Type B pancreatic cell (in vitro differentiated cells): ENCODE results near the gene EVI2A. TPM values are rescaled to one million over a fixed set of nuclear protein-coding genes. Genes with fewer than 3 reads are reported as not detected.
A peak's percentile ranks its signal among the peaks of the same experiment; 100 is the strongest.

Source experiments
- DNase-seq: peaks from one replicate; pipeline ENCODE4 v3.0.0; 2021; ENCODE audit warnings: mixed read lengths; ENCODE audit not compliant: unreplicated experiment; ENCODE audit errors: extremely low spot score
- H3K27ac Mint-ChIP-seq: 2 replicates; pipeline ENCODE4 v1.8.0; 2021; ENCODE audit warnings: mild to moderate bottlenecking, mixed read lengths
- H3K27me3 Mint-ChIP-seq: 2 replicates; pipeline ENCODE4 v1.8.0; 2021; ENCODE audit warnings: mixed read lengths
- H3K36me3 Mint-ChIP-seq: 2 replicates; pipeline ENCODE4 v1.8.0; 2021; ENCODE audit warnings: mixed read lengths
- H3K4me1 Mint-ChIP-seq: one replicate; pipeline ENCODE4 v1.8.0; 2021; ENCODE audit warnings: mixed read lengths; ENCODE audit not compliant: unreplicated experiment
- H3K4me3 Mint-ChIP-seq: 2 replicates; pipeline ENCODE4 v1.8.0; 2021; ENCODE audit warnings: mild to moderate bottlenecking, mixed read lengths
- H3K9me3 Mint-ChIP-seq: 2 replicates; pipeline ENCODE4 v1.8.0; 2021; ENCODE audit warnings: mixed read lengths
- total RNA-seq: library from RNA; stranded (reverse); gene quantifications from 2 replicates; pipeline ENCODE4 v1.2.1, GENCODE V29; 2021; ENCODE audit warnings: low replicate concordance
- TF ChIP-seq, protein P1 (sequence below): fragments of 200-600 bp; sonication (generic); conservative IDR thresholded peaks from 2 replicates; pipeline ENCODE4 v1.5.0; 2021; ENCODE audit warnings: antibody characterized with exemption, mild to moderate bottlenecking

The EVI2A gene
- total RNA-seq, 1 donor from 2014 or later, result not detected

DNA sequence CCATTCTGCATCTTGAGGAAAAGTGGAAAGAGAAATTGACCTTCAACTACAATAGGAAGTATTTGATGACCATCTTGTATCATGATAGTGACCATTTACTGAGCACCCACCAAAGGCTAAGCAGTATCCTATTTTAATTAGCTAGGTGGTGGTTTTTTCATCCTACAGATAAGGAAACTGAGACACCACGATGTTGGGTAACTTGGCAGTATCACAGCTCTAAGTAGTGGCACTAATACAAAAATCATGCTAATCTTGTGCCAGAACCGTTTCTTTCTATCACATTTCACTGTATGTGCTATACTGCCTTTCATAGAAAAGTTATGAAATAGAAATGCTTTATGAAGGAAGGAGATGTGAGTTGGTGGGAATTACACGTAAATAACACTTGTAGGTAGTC is 9.9 kb downstream of the EVI2A start:
- Mint-ChIP-seq H3K27ac (no peak overlapping the region), H3K27me3 (no peaks in the 10 kb centered on the region), H3K9me3 (no peaks in the 10 kb centered on the region), H3K4me3 (no peak overlapping the region), H3K4me1 (peaks cover 7% of the 10 kb centered on the region), H3K36me3 (peaks cover 12% of the 10 kb centered on the region)
- no peak for DNase-seq
- TF ChIP-seq, protein P1, sequence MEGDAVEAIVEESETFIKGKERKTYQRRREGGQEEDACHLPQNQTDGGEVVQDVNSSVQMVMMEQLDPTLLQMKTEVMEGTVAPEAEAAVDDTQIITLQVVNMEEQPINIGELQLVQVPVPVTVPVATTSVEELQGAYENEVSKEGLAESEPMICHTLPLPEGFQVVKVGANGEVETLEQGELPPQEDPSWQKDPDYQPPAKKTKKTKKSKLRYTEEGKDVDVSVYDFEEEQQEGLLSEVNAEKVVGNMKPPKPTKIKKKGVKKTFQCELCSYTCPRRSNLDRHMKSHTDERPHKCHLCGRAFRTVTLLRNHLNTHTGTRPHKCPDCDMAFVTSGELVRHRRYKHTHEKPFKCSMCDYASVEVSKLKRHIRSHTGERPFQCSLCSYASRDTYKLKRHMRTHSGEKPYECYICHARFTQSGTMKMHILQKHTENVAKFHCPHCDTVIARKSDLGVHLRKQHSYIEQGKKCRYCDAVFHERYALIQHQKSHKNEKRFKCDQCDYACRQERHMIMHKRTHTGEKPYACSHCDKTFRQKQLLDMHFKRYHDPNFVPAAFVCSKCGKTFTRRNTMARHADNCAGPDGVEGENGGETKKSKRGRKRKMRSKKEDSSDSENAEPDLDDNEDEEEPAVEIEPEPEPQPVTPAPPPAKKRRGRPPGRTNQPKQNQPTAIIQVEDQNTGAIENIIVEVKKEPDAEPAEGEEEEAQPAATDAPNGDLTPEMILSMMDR, result no peak

DNA sequence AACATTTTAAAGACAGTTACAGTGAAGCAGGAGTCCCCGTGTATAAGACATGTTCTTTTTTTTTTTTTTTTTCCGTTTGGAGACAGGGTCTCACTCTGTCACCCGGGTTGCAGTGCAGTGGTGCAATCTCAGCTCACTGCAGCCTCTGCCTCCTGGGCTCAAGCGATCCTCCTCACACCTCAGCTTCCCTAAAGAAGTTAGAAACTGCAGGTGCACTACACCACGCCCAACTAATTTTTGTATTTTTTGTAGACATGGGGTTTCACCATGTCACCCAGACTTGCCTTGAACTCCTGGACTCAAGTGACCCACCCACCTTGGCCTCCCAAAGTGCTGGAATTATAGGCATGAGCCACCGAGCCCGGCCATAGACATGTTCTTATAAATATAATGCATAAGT is 10.5 kb downstream of the EVI2A start:
- peaks cover 7% of the 10 kb centered on the region for H3K4me1 Mint-ChIP-seq
- H3K27me3 Mint-ChIP-seq, result no peaks in the 10 kb centered on the region
- H3K36me3 Mint-ChIP-seq, result peaks cover 13% of the 10 kb centered on the region
- TF ChIP-seq, protein P1, result no peak
- no peaks in the 10 kb centered on the region for H3K9me3 Mint-ChIP-seq
- no peak overlapping the region for H3K4me3 Mint-ChIP-seq
- H3K27ac Mint-ChIP-seq, result no peak overlapping the region
- no peak for DNase-seq

DNA sequence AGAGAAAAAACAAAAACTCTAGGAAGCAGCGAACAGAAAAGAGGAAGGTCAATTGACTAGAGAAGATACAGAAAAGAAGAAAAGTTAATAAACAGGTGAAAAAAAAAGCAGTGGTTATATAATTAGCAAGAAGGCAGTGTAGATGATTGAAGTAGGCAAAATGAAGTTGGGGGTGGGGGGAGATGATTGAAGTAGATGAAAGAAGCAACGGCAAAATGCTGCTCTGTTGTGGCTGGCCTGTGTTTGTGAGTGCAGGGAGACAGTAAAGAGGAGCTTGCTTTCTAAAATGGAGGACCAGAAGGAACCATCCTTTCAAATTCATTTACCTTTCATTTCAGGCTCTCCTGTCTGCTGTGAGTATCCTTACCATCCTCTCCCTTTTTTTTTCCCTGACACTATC is 11.2 kb downstream of the EVI2A start:
- DNase-seq, result no peak
- no peak overlapping the region for H3K27ac Mint-ChIP-seq
- peaks cover 17% of the 10 kb centered on the region for H3K36me3 Mint-ChIP-seq
- no peak overlapping the region for H3K4me3 Mint-ChIP-seq
- peaks cover 7% of the 10 kb centered on the region for H3K4me1 Mint-ChIP-seq
- TF ChIP-seq, protein P1, result no peak
- no peaks in the 10 kb centered on the region for H3K27me3 Mint-ChIP-seq
- H3K9me3 Mint-ChIP-seq, result no peaks in the 10 kb centered on the region

DNA sequence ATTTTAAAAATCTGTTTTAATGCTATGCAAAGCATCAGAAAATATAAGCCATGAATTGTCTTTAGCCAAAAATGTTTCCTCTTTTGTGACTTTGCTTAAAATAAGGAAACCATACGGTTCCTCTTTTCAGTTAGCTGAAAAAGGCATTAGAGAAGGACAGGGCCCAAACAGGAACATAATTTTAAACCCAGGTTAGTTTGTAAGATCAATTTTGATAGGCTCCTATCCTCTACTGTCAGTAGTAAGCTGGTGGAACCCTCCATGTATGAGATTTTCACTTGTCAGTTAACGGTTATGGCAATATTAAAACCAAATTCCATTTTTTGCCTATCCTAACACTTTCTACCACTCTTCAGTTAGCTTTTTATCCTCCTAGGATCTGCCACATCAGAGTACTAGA is 11.9 kb downstream of the EVI2A start:
- Mint-ChIP-seq H3K36me3 (peaks cover 22% of the 10 kb centered on the region), H3K4me1 (peaks cover 7% of the 10 kb centered on the region), H3K27ac (no peak overlapping the region), H3K27me3 (no peaks in the 10 kb centered on the region), H3K4me3 (no peak overlapping the region), H3K9me3 (no peaks in the 10 kb centered on the region)
- DNase-seq, result no peak
- TF ChIP-seq, protein P1, result no peak

DNA sequence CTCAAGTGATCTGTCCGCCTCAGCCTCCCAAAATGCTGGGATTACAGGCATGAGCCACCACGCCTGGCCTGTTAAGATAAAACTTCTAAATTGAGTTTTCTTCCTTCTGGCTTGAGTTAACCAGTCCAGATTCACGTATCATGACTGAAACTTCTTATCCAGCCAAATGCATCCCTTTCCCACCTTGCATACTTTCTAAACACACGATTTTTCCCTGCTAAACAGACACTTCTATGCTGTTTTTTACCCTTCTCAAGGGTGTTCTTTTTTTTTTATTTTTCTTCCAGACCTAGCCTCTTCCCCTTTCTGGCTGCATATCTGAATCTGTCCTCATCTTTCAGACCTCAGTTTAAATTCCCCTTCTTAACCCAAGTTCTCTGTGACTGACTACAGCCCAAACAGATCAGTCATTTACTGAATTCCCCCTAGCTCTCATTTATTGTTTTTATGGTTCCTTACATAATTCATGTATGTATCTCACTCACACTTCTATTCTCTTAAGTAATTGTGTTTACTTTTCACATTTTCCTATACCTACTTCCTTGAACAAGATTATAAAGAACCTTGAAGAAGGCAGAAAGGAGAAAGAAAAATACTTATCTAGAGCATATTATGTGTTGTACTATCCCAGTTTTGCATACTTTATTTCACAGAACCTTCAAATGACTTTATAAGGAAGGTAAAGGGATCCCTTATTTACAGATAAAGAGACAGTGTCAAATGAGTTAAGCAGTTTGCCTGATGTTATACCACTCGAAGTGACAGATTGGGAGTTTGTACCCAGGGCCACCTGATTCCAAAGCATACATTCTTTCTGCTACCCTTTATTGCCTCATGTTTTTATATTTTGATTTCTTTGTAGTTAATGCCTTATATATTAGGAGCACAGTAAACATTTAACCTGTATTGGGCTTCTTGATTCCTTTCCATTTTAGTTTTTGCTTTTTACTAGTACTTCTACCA is 12.8 kb downstream of the EVI2A start:
- Mint-ChIP-seq H3K9me3 (no peaks in the 10 kb centered on the region), H3K4me1 (peaks cover 7% of the 10 kb centered on the region), H3K4me3 (no peak overlapping the region), H3K36me3 (peaks cover 22% of the 10 kb centered on the region), H3K27me3 (no peaks in the 10 kb centered on the region), H3K27ac (peak overlapping the region; percentile 23)
- DNase-seq, result no peak
- TF ChIP-seq, protein P1, result no peak
